Gastroesophageal sphincter (tissue), 3 donors: ENCODE results near the gene ARFIP2.

Experiments used
- POLR2A ChIP-seq, 2 donors: fragments of 450-650 bp; IDR thresholded peaks; one replicate each; pipeline ENCODE4 v1.6.1; 2017; ENCODE audit warnings: antibody characterized with exemption in 2 of 2, mild to moderate bottlenecking in 2 of 2, moderate library complexity in 1 of 2
- POLR2AphosphoS5 ChIP-seq: sonication (generic); formaldehyde crosslinking; IDR thresholded peaks from one replicate; pipeline ENCODE4 v1.6.1; 2017; ENCODE audit warnings: antibody characterized with exemption
- TF ChIP-seq, protein P1 (sequence below), 4 experiments: fragments of 200-600 bp in 2 of 4; fragments of 450-650 bp in 2 of 4; sonication (generic) in 1 of 4; IDR thresholded peaks; one replicate each; pipeline ENCODE4 v1.5.1; 2017 to 2019; ENCODE audit warnings: antibody characterized with exemption in 4 of 4, mild to moderate bottlenecking in 2 of 4, moderate library complexity in 2 of 4

GRCh38 chr11:6485661-6486060 is 4.5 kb upstream of the ARFIP2 start:
- TF ChIP-seq, protein P1, sequence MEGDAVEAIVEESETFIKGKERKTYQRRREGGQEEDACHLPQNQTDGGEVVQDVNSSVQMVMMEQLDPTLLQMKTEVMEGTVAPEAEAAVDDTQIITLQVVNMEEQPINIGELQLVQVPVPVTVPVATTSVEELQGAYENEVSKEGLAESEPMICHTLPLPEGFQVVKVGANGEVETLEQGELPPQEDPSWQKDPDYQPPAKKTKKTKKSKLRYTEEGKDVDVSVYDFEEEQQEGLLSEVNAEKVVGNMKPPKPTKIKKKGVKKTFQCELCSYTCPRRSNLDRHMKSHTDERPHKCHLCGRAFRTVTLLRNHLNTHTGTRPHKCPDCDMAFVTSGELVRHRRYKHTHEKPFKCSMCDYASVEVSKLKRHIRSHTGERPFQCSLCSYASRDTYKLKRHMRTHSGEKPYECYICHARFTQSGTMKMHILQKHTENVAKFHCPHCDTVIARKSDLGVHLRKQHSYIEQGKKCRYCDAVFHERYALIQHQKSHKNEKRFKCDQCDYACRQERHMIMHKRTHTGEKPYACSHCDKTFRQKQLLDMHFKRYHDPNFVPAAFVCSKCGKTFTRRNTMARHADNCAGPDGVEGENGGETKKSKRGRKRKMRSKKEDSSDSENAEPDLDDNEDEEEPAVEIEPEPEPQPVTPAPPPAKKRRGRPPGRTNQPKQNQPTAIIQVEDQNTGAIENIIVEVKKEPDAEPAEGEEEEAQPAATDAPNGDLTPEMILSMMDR (IDR thresholded peaks at IDR 0.05), result no peak
- TF ChIP-seq POLR2A (IDR thresholded peaks at IDR 0.05) (no peak), POLR2AphosphoS5 (no peak)
